ENCODE measurements around the gene CD200.
"Not testable (repeated sequence)": the region's sequence is repeated elsewhere in the genome, so short reads cannot be mapped to it uniquely, and the experiment has no call there.

The CD200 gene

DNA sequence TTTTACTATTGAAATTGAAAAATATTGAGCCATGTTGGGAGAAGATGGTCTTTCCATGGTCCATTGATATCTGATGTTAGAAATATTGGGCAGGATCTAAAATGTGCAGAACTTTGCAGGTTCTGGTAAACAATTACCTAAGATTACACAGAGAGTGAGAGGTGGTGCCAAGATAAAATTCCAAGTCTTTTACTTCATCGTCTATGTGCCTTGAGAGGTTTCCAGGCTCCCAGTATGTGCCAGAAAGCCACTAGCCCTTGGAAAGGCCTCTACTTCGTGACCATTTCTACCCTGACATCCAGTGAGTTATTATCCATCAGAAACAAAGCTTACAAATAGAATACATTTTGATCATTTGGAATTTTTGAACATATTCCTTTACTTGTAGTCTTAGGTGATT is 27.6 kb downstream of the CD200 start:
- no peak for DNase-seq (ENCODE audit: low spot score)

DNA sequence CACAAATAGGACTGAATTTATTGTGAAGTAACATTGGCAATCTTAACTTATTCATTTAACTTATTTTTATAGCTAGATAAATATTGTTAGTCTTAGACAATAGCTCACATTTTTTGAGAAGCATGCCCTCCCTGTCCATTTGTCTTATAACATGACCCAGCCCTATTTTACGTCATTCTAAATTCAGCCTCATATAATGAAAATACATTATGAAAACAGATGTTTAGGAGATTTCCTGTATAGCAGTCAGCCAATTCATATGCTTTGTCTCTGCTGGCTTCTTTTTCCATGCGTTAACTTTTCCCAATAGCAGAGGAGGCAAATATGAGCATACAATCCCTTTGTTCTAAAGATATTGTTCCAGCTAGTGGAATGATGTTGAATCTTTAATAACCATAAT is 29.3 kb downstream of the CD200 start:
- DNase-seq (ENCODE audit: low spot score), result no peak

DNA sequence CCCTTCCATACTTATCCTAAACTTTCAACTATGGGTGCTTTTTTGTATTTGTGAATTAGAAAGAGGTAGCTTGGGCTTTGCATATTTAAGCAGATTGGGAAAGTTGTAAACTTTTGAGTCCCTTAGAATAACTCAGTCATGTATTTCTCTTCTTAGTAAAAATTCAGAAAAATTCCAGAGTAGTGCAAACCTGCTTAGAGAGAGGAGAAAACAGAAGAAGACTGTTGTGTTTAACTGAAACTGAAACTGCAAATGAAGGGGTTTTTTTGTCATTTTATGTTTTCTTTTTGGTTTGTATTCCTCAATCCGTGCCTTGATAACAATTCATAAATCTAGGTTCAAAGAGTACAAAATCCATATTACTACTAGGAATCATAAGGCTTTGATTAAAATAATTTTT is 31.3 kb downstream of the CD200 start:
- DNase-seq (ENCODE audit: low spot score), result no peak

DNA sequence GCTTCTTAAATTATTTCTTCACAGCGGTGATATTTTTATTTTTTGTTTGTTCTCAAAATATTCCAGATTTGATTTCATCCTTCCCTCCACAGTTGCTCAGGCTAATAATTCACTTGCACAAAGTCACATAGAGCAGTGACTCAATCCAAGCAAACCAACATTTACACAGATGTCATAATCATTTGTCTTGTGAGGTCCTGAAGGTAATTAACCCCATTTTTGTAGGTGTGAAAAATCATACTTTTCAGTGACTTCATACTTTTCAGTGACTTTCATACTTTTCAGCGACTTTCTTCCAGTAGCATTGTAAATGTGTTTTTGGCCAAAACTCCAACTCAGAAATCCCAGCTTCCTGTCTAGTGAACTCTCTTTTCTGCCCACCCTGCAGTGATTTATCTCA is 32.1 kb downstream of the CD200 start:
- no peak for DNase-seq (ENCODE audit: low spot score)

DNA sequence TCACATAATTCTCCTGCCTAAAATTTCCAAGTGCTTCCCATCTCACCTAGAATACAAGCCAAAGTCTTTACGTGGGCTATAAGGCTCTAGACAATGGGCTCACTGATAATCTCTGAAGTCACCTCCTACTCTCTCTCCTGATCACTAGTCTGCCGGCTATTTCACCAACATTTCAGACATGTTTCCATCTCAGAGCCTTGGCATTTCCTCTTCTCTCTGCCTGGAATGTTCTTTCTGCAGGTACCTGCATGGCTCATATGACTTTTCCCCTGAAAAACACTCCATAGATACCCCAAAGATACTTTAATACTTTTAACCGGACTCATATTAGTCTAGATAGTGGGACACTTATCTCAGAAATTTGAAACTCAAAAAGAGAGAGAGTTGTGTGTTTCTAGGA is 32.7 kb downstream of the CD200 start:
- no peak for DNase-seq (ENCODE audit: low spot score)

DNA sequence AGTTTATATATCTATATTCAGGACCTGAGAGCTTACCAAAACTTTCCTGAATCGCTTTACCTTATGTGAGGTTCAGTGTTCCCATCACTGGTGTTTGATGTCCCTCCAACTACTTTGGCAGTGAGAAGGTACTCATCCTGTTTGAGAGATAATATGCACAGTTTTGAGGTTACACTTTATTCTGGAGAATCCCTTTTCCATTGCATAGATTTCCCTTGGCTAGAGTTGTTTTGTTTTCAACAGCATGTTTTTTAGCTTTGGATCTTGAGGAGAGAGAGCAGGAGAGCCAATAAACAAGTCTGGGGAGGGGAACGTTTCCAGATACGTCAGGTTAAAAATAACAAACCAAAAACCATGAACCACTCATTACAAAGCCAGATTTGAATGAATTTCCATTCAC is 33.6 kb downstream of the CD200 start:
- no peak for DNase-seq (ENCODE audit: low spot score)

DNA sequence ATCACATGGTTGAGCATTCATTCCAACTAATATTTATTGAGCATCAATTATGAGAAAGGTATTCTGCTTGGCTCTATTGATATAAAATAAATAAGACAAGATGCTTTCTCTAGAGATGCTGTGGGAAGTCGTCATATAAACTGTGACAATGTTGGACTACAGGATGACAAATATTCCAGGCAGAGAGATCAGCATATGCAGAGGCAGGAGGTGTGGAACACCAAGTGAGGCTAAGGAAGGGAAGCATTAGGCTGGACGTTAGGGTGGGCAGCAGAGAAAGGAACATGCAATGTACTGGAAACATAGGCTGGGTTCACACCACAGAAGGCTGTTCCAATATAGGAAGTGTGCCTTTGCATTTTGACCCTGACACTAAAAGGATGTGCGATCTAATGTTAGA is 38.6 kb downstream of the CD200 start:
- DNase-seq (ENCODE audit: low spot score), result no peak

DNA sequence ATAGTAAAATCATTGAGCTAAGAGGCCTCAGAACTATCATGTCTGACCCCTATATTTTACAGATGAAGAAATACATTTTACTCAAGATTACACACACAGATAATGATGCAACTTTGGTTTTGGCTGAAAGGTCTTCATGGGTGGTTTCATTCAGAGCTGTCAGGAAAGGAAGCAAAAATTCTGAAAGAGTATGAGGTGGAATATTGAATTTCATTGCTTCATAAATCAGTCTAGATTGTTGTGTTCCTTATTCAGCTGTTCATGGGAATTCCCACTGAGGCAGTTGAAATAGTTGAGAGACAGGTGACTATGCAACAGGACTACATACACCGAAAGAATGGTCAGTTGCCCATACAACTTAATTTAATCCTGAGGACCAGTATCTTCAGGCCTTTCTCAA is 39.4 kb downstream of the CD200 start:
- no peak for DNase-seq (ENCODE audit: low spot score)

DNA sequence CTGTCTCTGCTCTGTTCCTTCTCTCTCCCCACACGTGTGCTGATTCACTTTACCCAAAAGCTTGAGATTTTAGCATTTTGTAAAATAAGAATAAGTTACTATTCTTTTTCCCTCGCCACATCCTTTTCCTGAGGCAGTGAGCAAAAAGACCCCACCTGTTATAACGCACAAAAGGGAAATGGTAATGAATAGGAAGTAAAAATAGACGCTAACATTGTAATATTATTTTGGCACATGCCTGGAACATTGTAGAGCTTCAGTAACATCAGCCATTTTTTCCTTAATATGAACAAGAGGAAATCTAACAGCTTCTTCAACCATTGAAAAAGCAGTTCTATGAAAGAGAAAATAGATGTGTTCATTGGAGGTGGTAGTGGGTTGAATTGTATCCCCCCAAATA is 40.5 kb downstream of the CD200 start:
- DNase-seq (ENCODE audit: low spot score), result no peak

DNA sequence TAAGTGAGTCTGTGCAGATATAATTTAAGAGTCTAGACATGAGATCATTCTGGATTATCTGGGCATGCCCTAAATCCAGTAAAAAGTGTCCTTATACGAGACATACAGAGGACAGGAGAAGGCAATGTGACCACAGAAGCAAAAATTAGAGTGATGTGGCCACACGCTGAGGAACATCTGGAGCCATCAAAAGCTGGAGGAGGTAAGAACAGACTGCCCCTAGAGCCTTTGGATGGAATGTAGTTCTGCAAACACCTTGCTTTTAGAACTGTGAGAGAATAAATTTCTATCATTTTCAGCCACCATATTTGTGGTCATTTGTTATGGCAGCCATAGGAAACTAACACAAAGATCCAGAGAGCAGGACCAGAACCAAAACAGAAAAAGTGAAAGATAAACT is 41.0 kb downstream of the CD200 start:
- no peak for DNase-seq (ENCODE audit: low spot score)

DNA sequence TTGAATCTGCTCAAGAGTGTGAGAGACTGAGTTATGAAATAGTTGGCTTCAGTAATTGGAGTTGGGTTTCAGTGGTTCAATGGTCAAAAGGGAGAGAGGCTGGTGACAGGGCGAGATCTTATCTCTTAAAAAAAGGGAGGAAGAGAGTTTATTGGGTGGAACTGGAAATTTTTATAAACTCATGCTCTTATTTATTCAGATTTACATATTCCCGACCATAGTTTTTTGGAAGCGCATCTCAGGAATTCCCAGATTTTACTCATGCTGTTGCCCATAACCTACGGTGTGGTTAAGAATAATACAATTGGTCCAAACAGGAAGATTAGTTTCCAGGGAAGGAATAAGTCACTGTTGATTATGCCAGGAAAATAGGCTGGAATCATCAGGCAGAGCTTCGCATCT is 41.4 kb downstream of the CD200 start:
- DNase-seq (ENCODE audit: low spot score), result no peak

DNA sequence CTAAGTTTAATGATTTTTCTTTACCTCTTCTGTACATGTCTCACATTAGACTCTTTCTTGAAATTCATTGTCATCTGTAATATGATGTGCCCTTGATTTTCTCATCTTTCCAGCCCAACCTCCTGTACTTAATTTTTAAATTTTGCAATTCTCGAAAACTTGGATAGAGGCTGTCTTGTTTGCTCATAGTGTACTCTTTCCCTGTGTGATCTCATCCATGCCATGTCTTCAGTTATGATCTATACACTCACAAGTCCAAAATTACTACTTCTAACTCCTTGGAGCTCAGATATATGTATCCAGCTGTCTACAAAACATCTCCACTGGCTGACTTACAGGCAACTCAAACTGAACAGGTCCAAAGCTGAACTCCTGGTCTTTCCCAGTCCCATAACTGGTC is 42.2 kb downstream of the CD200 start:
- no peak for DNase-seq (ENCODE audit: low spot score)

DNA sequence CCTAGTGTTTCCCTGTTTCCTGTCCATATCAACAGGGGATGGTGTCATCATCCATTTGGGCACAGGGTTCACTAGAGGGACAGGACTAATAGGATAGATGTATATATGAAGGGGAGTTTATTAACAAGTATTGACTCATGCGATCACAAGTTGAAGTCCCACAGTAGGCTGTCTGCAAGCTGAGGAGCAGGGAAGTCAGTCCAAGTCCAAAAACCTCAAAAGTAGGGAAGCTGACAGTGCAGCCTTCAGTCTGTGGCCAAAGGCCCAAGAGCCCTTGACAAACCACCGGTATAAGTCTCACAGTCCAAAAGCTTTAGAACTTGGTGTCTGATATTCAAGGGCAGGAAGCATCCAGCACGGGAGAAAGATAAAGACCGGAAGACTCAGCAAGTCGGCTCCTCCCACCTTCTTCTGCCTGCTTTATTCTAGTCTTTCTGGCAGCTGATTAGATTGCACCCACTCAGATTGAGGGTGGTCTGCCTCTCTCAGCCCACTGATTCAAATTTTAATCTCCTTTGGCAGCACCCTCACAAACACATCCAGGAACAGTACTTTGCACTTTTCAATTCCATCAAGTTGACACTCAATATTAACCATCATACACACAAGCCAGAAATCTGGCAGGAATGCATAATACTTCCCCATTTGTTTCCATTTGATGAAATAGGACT is 43.4 kb downstream of the CD200 start:
- no peak for DNase-seq (ENCODE audit: low spot score)

DNA sequence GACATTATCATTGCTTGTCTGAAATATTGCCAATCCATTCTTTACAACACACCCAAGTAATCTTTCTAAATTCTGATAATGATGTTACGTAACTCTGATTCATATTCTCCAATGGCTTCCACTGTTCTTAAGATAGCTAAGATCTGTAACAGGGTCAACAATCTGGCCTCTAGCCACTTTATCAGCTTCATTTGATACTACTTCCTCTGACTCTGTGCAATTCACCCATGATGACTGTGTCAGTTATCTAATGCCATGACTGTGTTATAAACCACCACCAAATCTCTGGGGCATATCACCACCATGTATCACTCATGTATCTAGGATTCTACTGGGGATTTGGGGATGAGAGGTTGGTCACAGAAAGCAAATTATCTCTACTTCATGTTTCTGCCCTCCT is 44.0 kb downstream of the CD200 start:
- no peak for DNase-seq (ENCODE audit: low spot score)

DNA sequence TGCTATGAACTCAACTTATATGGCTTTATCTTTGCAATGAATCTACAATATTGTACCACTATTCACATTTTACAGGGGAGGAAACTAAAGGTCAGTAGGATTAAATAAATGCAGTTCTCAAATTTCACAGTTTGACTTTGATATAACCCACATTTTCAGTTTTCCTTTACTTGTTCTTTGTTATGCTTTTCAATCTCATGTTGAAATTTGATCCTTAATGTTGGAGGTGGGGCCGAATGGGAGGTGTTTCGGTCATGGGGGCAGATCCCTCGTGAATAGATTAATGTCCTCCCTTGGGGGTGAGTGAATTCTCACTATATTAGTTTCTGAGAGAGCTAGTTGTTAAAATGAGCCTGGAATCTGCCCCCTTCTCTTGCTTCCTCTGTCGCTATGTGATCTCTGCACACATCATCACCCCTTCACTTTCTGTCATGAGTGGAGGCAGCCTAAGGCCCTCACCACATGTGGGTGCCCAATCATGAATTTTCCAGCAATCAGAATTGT is 44.7 kb downstream of the CD200 start:
- DNase-seq (ENCODE audit: low spot score), result no peak

DNA sequence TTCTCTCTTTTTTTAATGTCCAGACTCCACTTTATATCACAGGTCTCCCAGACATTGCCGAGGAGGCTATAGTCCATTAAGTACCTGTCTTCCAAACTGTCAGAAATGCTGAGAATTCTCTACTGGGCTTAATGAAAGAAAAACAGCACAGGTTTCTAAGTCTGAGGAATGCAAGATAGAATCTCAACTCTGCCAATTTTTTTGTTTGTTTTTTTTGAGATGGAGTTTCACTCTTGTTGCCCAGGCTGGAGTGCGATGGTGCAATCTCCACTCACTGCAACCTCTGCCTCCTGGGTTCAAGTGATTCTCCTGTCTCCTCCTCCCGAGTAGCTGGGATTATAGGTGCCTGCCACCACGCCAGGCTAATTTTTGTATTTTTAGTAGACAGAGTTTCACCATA is 45.4 kb downstream of the CD200 start:
- DNase-seq (ENCODE audit: low spot score), result not testable (repeated sequence)

DNA sequence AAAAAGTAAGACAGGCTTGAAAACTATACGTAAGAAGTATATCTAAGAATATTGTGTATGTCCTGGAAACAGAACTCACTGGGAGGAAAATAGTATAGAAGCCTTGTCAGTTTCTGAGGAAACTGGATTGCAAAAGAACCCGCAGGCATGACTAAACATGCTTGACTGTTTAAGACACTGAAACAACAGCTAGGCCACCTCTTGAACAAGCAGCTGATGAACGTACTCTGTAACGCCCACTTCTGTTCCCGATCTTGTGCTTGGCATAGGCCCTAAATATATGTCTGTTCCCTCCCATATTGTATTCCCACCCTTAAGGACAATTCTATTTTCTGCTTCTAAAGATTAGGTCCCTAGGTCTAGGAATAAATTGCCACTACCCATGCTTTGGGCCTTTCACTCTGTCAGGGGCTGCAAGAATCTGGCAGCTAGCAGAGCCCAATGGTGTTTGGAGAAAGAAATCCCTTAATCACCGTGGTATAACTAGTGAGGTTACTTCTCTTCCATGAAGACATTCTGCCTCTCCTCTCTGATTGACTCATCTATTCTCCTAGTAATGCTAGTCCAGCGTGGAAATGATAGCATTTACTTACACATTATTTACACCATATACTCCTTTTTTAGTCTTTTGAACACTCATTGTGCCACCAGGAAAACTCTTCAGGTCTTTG is 46.2 kb downstream of the CD200 start:
- DNase-seq (ENCODE audit: low spot score), result no peak

DNA sequence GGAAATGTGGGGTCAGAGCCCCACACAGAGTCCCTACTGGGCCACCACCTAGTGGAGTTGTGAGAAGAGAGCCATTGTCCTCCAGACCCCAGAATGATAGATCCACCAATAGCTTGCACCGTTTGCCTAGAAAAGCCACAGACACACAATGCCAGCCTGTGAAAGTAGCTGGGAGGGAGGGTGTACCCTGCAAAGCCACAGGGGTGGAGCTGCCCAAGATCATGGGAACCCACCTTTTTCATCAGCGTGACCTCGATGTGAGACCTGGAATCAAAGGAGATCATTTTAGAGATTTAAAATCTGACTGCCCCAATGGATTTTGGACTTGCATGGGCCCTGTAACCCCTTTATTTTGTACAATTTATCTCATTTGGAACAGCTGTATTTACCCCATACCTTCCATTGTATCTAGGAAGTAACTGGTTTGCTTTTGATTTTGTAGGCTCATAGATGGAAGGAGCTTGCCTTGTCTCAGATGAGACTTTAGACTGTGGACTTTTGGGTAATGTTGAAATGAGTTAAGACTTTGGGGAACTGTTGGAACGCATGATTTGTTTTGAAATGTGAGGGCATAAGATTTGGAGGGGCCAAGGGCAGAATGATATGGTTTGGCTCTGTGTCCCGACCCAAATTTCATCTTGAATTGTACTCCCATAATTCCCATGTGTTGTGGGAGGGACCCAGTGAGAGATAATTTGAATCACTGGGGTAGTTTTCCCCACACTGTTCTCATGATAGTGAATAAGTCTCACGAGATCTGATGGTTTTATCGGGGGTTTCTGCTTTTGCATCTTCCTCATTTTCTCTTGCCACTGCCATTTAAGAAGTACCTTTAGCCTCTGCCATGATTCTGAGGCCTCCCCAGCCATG is 49.0 kb downstream of the CD200 start:
- no peak for DNase-seq (ENCODE audit: low spot score)

DNA sequence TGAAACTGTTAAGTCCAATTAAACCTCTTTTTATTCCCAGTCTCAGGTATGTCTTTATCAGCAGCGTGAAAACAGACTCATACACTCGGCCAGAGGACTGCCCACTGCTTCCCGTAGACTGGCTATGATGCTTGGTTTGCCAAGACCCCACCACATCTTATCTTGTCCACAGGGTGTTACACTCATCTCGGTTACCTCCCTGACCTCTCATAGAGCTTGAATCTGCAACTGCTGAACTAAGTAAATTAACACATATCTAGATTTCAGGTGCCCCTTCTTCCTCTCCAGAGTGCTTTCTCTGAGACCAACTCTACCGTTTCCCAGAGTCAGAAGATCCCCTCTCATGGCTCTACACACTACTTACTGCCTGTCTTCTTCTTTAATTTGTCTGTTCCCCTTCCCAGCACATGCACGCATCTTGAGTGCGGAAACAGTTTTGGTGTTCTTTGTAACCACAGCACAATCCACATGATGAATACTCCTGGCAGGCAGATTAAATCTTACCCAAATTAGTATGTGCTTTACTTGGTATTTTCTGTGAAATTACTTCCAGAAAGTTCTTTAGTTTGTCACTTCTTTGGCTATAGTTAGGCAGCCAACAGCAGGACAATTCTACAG is 49.7 kb downstream of the CD200 start:
- DNase-seq (ENCODE audit: low spot score), result no peak

DNA sequence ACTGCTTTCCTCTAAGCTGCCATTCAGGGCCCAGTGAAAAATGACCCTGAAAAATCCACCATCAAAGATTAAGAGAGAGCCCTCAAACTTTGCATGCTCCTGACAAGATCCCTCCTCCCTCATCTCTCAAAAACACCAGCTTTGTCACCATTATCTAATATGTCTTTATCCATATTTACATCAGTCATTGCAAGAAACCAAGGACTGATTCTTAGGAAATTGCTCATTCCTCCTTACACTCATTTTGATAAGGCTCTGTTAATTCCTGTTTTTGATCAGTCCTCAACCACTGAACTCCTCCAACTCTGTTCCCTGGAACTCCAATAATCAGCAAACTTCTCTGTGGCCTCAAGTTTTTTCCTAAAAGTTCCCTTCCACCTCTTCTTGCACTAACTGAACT is 51.8 kb downstream of the CD200 start:
- DNase-seq (ENCODE audit: low spot score), result no peak

DNA sequence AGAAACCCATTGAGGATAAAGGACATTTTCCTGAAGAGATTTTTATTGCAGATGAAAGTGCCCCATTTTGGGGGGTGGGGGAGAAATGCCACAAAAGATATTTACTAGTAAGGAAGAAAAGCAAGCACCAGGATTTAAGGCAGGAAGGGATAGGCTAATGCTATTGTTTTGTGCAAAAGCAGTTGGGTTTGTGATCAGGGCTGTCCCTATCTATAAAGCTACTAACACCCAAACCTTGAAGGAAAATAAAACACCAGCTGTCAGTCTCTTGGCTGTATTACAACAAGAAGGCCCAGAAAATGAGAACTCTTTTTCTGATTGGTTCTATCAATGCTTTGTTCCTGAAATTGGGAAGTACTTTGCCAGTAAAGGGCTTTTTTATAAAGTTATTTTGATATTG is 56.0 kb downstream of the CD200 start:
- no peak for DNase-seq (ENCODE audit: low spot score)

DNA sequence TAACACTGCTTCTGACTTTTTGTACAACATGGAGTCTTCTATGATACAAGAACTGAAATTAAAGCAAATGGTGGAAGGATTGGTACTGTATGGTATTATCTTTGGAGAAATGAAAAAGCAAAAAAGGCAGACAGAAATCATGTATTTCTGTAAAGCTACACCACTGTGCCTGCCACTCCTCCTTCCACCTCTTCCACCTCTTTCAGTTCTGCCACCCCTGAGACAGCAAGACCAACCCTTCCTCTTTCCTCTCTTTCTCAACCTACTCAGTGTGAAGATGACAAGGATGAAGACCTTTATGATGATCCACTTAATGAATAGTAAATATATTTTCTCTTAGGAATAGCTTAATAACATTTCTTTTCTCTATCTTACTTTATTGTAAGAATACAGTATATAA is 57.0 kb downstream of the CD200 start:
- no peak for DNase-seq (ENCODE audit: low spot score)
